GM13976 (cell line): Measurements from ENCODE around the gene EGLN1.
"Not testable (repeated sequence)": the region's sequence is repeated elsewhere in the genome, so short reads cannot be mapped to it uniquely, and the experiment has no call there.

Source experiments
- DNase-seq: peaks from one replicate; pipeline ENCODE4 v3.0.0; 2012; ENCODE audit warnings: low spot score
- CTCF ChIP-seq: IDR thresholded peaks from 2 replicates; pipeline ENCODE4 v1.5.1; 2012; ENCODE audit warnings: borderline replicate concordance, mild to moderate bottlenecking; ENCODE audit not compliant: insufficient read depth; ENCODE audit errors: extremely low read depth, missing control alignments, control extremely low read depth
- in situ Hi-C: fragments of 300-500 bp; cut with MboI; formaldehyde crosslinking; loops from one replicate; pipeline ENCODE4 v1.12.0; 2022; ENCODE audit warnings: low sequenced_read_pairs, mixed read lengths, inconsistent platforms; ENCODE audit not compliant: unreplicated experiment

EGLN1 gene

GRCh38 chr1:231421971-231422797 lies at the start of gene EGLN1:
Gene EGLN1, minus strand, starts transcription at chr1:231422287. Its CDS starts 399 bp downstream, at chr1:231421888.
- in situ Hi-C loops, result no loop called here

GRCh38 chr1:231471500-231471899 lies 49.4 kb upstream of the EGLN1 start:
- DNase-seq, in situ Hi-C loops: not testable (repeated sequence)

More at GRCh38 chr1:231421971-231422797, at the start of gene EGLN1:
- TF ChIP-seq CTCF, result peak; percentile 54
- DNase-seq, result peak; percentile 93

GRCh38 chr1:231471027-231471426 lies 48.9 kb upstream of the EGLN1 start:
- in situ Hi-C loops, DNase-seq: not testable (repeated sequence)

GRCh38 chr1:231467986-231468385 lies 45.9 kb upstream of the EGLN1 start:
- no peak for DNase-seq
- TF ChIP-seq CTCF, result no peak
- in situ Hi-C loops, result no loop called here

- DNase-seq, result no peak
- in situ Hi-C loops, result no loop called here
- no peak for TF ChIP-seq CTCF
Measured at GRCh38 chr1:231465051-231465450, 43.0 kb upstream of the EGLN1 start.

GRCh38 chr1:231463541-231463940 lies 41.5 kb upstream of the EGLN1 start:
- no peak for DNase-seq
- TF ChIP-seq CTCF, result no peak
- in situ Hi-C loops, result no loop called here

GRCh38 chr1:231460614-231461013 lies 38.5 kb upstream of the EGLN1 start:
- DNase-seq, result peak; percentile 32
- TF ChIP-seq CTCF, result no peak
- in situ Hi-C loops, result no loop called here

GRCh38 chr1:231459438-231459837 lies 37.4 kb upstream of the EGLN1 start:
- in situ Hi-C loops, DNase-seq: not testable (repeated sequence)

GRCh38 chr1:231457956-231458355 lies 35.9 kb upstream of the EGLN1 start:
- in situ Hi-C loops, DNase-seq: not testable (repeated sequence)

- DNase-seq, in situ Hi-C loops: not testable (repeated sequence)
Measured at GRCh38 chr1:231454133-231454532, 32.0 kb upstream of the EGLN1 start.
